PFSK-1 (cell line): ENCODE results near the gene QRFP.

Experiments
- FOXP2 ChIP-seq: optimal IDR thresholded peaks from 2 replicates; pipeline ENCODE3; 2011; ENCODE audit warnings: borderline replicate concordance, control low read depth, inconsistent platforms; ENCODE audit not compliant: insufficient read depth; ENCODE audit errors: extremely low read length, extremely low read depth
- POLR2AphosphoS5 ChIP-seq: IDR thresholded peaks from 2 replicates; pipeline ENCODE4 v1.6.1; 2012; ENCODE audit warnings: low read depth, mild to moderate bottlenecking, control low read depth, low read length, moderate library complexity
- TAF1 ChIP-seq: IDR thresholded peaks from 2 replicates; pipeline ENCODE4 v1.6.1; 2012; ENCODE audit warnings: low read length, control low read depth, borderline replicate concordance; ENCODE audit not compliant: insufficient read depth

- TF ChIP-seq POLR2AphosphoS5, result no peak
- no peak for TF ChIP-seq FOXP2
- no peak for TF ChIP-seq TAF1
Observed at GRCh38 chr9:130872912-130873503, 23.6 kb downstream of the QRFP start.
